Stimulated activated effector memory CD8-positive, alpha-beta T cell treated with anti-CD3 and anti-CD28 coated beads, Interleukin-12 subunit alpha, Interleukin-12 subunit beta, amount 100 ng/mL, for 72 hours (primary cell): ENCODE results near the gene C3orf85.

Experiments
- ATAC-seq: fragments of 150-1000 bp; cut with Tn5 transposase; 2 replicates; pipeline ENCODE4 v1.10.0; 2021
- DNase-seq, 2 donors: peaks; one replicate each; pipeline ENCODE4 v3.0.0; 2021 to 2022; ENCODE audit warnings: low spot score in 2 of 2
- H3K27ac Mint-ChIP-seq: one replicate; pipeline ENCODE4 v1.8.0; 2022; ENCODE audit warnings: mild to moderate bottlenecking, mixed read lengths
- H3K36me3 Mint-ChIP-seq: one replicate; pipeline ENCODE4 v1.8.0; 2022; ENCODE audit warnings: mild to moderate bottlenecking, mixed read lengths
- H3K4me1 Mint-ChIP-seq: one replicate; pipeline ENCODE4 v1.8.0; 2022; ENCODE audit warnings: mixed read lengths
- H3K4me3 Mint-ChIP-seq: one replicate; pipeline ENCODE4 v1.8.0; 2022; ENCODE audit warnings: mild to moderate bottlenecking, mixed read lengths
- H3K9me3 Mint-ChIP-seq: one replicate; pipeline ENCODE4 v1.8.0; 2022; ENCODE audit warnings: mixed read lengths

The C3orf85 gene, protein sequence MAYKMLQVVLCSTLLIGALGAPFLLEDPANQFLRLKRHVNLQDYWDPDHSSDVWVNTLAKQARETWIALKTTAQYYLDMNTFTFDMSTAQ

DNA sequence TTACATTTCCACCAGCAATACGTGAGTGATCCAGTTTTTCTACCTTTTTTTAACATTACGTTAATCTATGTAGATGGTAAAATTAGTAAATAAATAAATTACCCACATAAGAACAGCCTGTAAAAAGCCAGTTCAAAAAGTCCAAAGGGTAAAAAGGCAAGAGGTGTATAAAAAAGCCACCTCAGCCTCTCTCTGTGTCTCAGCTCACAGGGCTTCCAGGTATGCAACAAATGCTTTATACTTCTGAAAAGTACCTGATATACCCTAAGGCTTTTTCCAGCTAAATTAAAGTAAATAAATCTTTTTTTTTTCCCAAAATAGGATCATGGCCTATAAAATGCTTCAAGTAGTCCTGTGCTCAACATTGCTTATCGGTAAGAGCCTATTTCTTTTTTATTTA is at the start of gene C3orf85:
C3orf85 (plus strand) TSS at position 197 of the 400 bp plus-strand sequence; CDS start at position 326, 129 bp downstream.
- DNase-seq (no peak), ATAC-seq (no peak)
- H3K9me3 Mint-ChIP-seq: no peaks in the 10 kb centered on the region
- no peak within 1 kb of the TSS for H3K4me3 Mint-ChIP-seq
- H3K36me3 Mint-ChIP-seq: no peaks in the 10 kb centered on the region
- no peaks in the 10 kb centered on the region for H3K4me1 Mint-ChIP-seq
- H3K27ac Mint-ChIP-seq: no peak within 1 kb of the TSS

DNA sequence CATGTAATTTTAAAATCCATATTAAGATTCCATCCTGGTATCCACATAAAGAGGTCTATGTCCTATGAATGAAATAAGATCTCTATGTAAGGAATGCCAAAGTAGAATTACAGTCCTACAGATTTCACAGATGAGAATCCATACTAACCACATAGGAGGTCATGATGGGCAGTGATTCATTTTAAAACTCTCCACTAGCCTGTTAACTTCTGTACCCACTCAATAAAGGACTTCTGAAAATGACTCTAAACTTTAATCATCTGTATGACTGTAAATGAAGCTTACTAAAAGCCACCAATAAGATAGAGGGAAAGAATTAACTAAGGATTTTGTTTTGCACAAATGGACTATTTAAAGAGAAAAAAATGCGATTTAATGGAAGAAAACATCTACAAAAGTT is 47.3 kb upstream of the C3orf85 start:
- no peaks in the 10 kb centered on the region for H3K9me3 Mint-ChIP-seq
- no peak overlapping the region for H3K4me3 Mint-ChIP-seq
- H3K27ac Mint-ChIP-seq: no peak overlapping the region
- DNase-seq: no peak
- peak; percentile 88 for ATAC-seq
- H3K36me3 Mint-ChIP-seq: no peaks in the 10 kb centered on the region
- no peaks in the 10 kb centered on the region for H3K4me1 Mint-ChIP-seq

DNA sequence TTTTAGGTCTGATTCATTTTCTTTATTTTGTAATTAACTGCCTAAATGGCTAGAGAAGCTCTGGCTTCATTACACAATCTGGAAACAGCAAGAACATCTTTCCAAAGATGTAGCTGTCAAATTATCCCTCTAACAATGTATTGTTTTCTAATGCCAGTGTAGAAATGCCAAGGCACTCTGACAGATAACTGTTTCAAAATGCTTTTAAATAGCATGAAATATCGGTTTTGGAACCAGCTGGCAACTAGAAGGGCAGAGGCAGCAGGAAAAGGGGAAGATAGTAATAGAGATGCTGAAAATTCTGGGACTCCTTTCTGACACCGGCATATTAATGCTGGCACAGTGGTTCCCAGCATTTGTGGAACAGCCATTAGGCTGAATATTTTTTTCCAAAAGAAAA is 44.7 kb upstream of the C3orf85 start:
- Mint-ChIP-seq H3K36me3 (no peaks in the 10 kb centered on the region), H3K4me1 (no peaks in the 10 kb centered on the region), H3K9me3 (no peaks in the 10 kb centered on the region), H3K4me3 (no peak overlapping the region), H3K27ac (no peak overlapping the region)
- ATAC-seq: no peak
- no peak for DNase-seq

GRCh38 chr3:109093561-109093960 is 43.0 kb upstream of the C3orf85 start:
- Mint-ChIP-seq H3K4me1 (no peaks in the 10 kb centered on the region), H3K36me3 (no peaks in the 10 kb centered on the region), H3K9me3 (no peaks in the 10 kb centered on the region), H3K27ac (no peak overlapping the region), H3K4me3 (no peak overlapping the region)
- DNase-seq (no peak), ATAC-seq (no peak)

GRCh38 chr3:109095166-109095565 is 41.4 kb upstream of the C3orf85 start:
- Mint-ChIP-seq H3K27ac (no peak overlapping the region), H3K4me1 (no peaks in the 10 kb centered on the region), H3K4me3 (no peak overlapping the region), H3K9me3 (no peaks in the 10 kb centered on the region), H3K36me3 (no peaks in the 10 kb centered on the region)
- ATAC-seq (no peak), DNase-seq (no peak)

GRCh38 chr3:109098079-109098644 is 38.4 kb upstream of the C3orf85 start:
- H3K4me1 Mint-ChIP-seq: no peaks in the 10 kb centered on the region
- H3K9me3 Mint-ChIP-seq: no peaks in the 10 kb centered on the region
- ATAC-seq (peak; percentile 43), DNase-seq (no peak)
- no peaks in the 10 kb centered on the region for H3K36me3 Mint-ChIP-seq
- no peak overlapping the region for H3K4me3 Mint-ChIP-seq
- no peak overlapping the region for H3K27ac Mint-ChIP-seq

- H3K9me3 Mint-ChIP-seq: no peaks in the 10 kb centered on the region
- ATAC-seq: no peak
- no peak overlapping the region for H3K4me3 Mint-ChIP-seq
- no peaks in the 10 kb centered on the region for H3K36me3 Mint-ChIP-seq
- no peak for DNase-seq
- no peak overlapping the region for H3K27ac Mint-ChIP-seq
- no peaks in the 10 kb centered on the region for H3K4me1 Mint-ChIP-seq
Measured at GRCh38 chr3:109109574-109109973, 26.9 kb upstream of the C3orf85 start.

DNA sequence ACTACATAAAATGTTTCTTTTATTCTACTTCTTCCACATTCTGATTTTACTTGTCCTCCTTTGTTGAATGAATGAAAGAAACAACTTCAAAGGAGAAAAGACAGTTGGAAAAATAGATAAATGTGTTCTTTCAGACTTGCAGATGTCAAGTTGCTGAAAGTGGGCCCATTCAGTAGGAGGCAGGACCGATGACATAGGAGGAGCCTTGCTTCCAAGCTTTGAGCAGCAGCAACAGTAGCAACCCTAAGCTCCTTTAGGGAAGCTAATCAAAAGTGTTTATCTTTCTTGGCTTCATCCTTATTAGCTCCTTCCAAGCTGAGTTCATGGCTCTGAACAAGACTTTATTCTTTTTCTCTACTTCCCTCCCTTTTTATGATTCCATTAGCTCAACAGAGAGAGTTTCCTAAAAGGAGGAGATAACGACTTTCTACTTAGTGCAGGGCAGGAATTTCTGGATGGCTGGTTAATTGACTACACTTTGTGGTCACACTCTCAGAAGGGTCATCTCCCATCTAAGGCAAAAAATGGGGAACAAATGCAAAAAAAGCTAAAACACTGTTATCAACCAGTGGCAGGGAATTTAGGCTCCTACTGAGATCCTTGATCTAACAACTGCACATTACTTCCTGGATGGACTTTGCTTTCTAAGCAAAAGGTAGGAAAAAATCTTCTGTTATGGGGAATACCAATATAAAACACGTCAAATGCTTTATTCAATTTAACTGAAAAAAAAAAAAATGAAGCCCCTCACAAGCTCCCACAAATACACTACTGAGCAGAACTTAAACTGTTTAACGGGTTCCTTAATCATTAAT is 23.4 kb upstream of the C3orf85 start:
- DNase-seq (no peak), ATAC-seq (no peak)
- Mint-ChIP-seq H3K4me1 (no peaks in the 10 kb centered on the region), H3K27ac (no peak overlapping the region), H3K36me3 (no peaks in the 10 kb centered on the region), H3K9me3 (no peaks in the 10 kb centered on the region), H3K4me3 (no peak overlapping the region)

GRCh38 chr3:109114746-109115145 is 21.8 kb upstream of the C3orf85 start:
- no peaks in the 10 kb centered on the region for H3K9me3 Mint-ChIP-seq

DNA sequence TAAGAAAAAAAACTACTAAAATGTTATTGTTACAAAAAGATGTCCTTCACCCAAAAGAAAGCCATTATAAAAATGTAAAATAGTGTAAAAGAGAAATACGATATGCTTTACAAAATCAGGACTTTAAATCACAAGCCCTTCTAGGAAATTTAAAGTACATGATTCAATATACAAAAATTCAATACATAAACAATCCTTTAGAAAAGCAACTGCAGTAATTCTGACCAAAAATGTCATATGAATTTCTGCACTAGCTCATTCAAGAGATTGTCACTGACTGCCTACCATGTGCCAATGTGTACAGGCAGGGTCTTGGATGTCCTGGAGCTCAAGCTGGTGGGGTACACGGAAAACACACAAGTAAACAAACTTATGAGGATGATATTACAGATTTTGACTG is 21.1 kb upstream of the C3orf85 start:
- DNase-seq (no peak), ATAC-seq (no peak)
- no peaks in the 10 kb centered on the region for H3K9me3 Mint-ChIP-seq
- no peak overlapping the region for H3K27ac Mint-ChIP-seq
- no peaks in the 10 kb centered on the region for H3K4me1 Mint-ChIP-seq
- H3K4me3 Mint-ChIP-seq: no peak overlapping the region
- H3K36me3 Mint-ChIP-seq: no peaks in the 10 kb centered on the region

More at GRCh38 chr3:109114746-109115145, 21.8 kb upstream of the C3orf85 start:
- DNase-seq: no peak
- H3K4me3 Mint-ChIP-seq: no peak overlapping the region
- H3K4me1 Mint-ChIP-seq: no peaks in the 10 kb centered on the region
- no peak overlapping the region for H3K27ac Mint-ChIP-seq
- no peak for ATAC-seq
- no peaks in the 10 kb centered on the region for H3K36me3 Mint-ChIP-seq

DNA sequence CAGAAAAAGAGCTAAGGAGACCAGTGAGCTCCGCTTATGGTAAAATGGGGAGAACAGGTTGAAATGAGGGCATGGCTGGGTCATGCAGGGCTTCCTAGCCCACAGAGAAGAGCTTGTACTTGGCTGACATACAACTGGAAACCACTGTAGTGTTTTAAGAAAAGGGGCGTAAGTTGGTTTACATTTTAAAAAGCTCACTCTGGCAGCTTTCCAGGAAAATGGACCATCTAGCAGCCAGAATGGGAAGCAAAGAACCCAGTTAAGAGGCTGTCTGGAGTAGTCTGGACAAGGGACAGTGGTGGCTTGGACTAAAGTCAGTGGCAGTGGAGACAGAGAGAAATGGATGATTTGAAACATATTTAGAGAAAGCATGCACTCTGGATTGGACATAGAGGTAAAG is 20.5 kb upstream of the C3orf85 start:
- no peaks in the 10 kb centered on the region for H3K36me3 Mint-ChIP-seq
- no peaks in the 10 kb centered on the region for H3K9me3 Mint-ChIP-seq
- DNase-seq (no peak), ATAC-seq (peak; percentile 26)
- no peak overlapping the region for H3K27ac Mint-ChIP-seq
- H3K4me3 Mint-ChIP-seq: no peak overlapping the region
- no peaks in the 10 kb centered on the region for H3K4me1 Mint-ChIP-seq

GRCh38 chr3:109117939-109118338 is 18.6 kb upstream of the C3orf85 start, which contains the start of gene MORC1:
Gene MORC1, minus strand, starts transcription at chr3:109118134. Its CDS starts 75 bp downstream, at chr3:109118059.
- peak; percentile 37 for ATAC-seq

GRCh38 chr3:109118584-109118983 is 17.9 kb upstream of the C3orf85 start:
- ATAC-seq (no peak), DNase-seq (no peak)
- Mint-ChIP-seq H3K27ac (no peak overlapping the region), H3K4me3 (no peak overlapping the region), H3K36me3 (no peaks in the 10 kb centered on the region), H3K9me3 (no peaks in the 10 kb centered on the region), H3K4me1 (no peaks in the 10 kb centered on the region)

More at GRCh38 chr3:109117939-109118338, 18.6 kb upstream of the C3orf85 start, which contains the start of gene MORC1:
- Mint-ChIP-seq H3K9me3 (no peaks in the 10 kb centered on the region), H3K36me3 (no peaks in the 10 kb centered on the region), H3K4me1 (no peaks in the 10 kb centered on the region), H3K4me3 (no peak within 1 kb of the TSS), H3K27ac (no peak within 1 kb of the TSS)
- DNase-seq: no peak

- no peaks in the 10 kb centered on the region for H3K4me1 Mint-ChIP-seq
- DNase-seq (no peak), ATAC-seq (no peak)
- H3K9me3 Mint-ChIP-seq: no peaks in the 10 kb centered on the region
- H3K27ac Mint-ChIP-seq: no peak overlapping the region
- H3K36me3 Mint-ChIP-seq: no peaks in the 10 kb centered on the region
- no peak overlapping the region for H3K4me3 Mint-ChIP-seq
Measured at GRCh38 chr3:109122690-109123089, 13.8 kb upstream of the C3orf85 start.

DNA sequence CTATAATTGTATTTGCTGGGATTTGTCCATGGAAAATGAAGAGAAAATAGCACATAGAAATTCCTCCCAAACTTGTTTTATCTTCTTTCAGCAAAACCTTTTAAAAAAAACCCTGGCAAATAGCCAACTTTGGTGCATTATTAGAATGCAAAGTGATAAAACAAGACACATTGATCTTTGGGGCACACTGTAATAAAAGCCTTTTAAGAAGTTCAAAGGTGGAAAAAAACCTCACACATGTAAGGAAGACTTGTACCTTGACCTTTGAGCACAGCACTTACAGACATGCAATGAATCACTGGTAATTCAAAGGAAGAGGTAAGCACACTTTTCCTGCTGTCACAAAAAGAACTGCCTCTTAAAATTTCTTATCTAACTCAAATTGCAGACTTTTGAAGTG is 10.6 kb upstream of the C3orf85 start:
- DNase-seq (no peak), ATAC-seq (no peak)
- Mint-ChIP-seq H3K36me3 (no peaks in the 10 kb centered on the region), H3K4me1 (no peaks in the 10 kb centered on the region), H3K4me3 (no peak overlapping the region), H3K27ac (no peak overlapping the region), H3K9me3 (peaks cover 3% of the 10 kb centered on the region)

DNA sequence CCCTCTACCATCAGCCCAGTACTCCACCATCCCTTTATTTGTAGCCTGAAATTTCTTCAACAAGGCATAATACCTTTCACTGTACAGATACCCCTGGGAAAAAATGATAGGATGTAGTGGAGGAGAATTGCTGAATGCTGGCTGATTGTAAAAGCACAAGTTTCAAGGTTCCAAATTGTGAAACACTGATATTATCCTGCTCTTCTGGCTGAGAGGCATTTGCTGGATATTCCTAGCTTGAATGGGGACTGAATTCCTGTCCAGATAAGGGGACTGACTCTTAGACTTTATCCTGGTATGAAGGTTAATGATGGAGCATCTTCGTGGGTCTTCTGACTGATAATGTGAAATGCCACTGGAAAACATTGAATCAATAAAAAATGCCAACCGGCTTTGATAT is 9.0 kb upstream of the C3orf85 start:
- Mint-ChIP-seq H3K36me3 (no peaks in the 10 kb centered on the region), H3K4me3 (no peak overlapping the region), H3K27ac (no peak overlapping the region)

More for the DNA sequence above, 9.0 kb upstream of the C3orf85 start:
- ATAC-seq: no peak
- DNase-seq: no peak
- H3K9me3 Mint-ChIP-seq: peaks cover 3% of the 10 kb centered on the region
- no peaks in the 10 kb centered on the region for H3K4me1 Mint-ChIP-seq
